NCI-H2107 treated with DMSO at 0.1 percent for 48 hours (cell line): ENCODE results near the gene ATOH8.
A peak's percentile ranks its signal among the peaks of the same experiment; 100 is the strongest.

Experiments
- DNase-seq: peaks from one replicate; lab custom pipeline; 2025; ENCODE audit not compliant: unreplicated experiment; lab: John Stamatoyannopoulos, UW

The ATOH8 gene

GRCh38 chr2:85770369-85770768 is 16.6 kb downstream of the ATOH8 start:
- DNase-seq: no peak

GRCh38 chr2:85770786-85771409 is 17.1 kb downstream of the ATOH8 start:
- no peak for DNase-seq

GRCh38 chr2:85771486-85771885 is 17.7 kb downstream of the ATOH8 start:
- DNase-seq: no peak

- peak; percentile 96 for DNase-seq
Observed at GRCh38 chr2:85772019-85772745, 18.4 kb downstream of the ATOH8 start.

GRCh38 chr2:85772841-85773491 is 19.2 kb downstream of the ATOH8 start:
- DNase-seq: no peak

- no peak for DNase-seq
Observed at GRCh38 chr2:85773692-85774091, 19.9 kb downstream of the ATOH8 start.

GRCh38 chr2:85774126-85774978 is 20.6 kb downstream of the ATOH8 start:
- no peak for DNase-seq

GRCh38 chr2:85775406-85776381 is 21.9 kb downstream of the ATOH8 start:
- DNase-seq: no peak

GRCh38 chr2:85776672-85777071 is 22.9 kb downstream of the ATOH8 start:
- no peak for DNase-seq

GRCh38 chr2:85777441-85777861 is 23.7 kb downstream of the ATOH8 start:
- DNase-seq: no peak

GRCh38 chr2:85778646-85779379 is 25.0 kb downstream of the ATOH8 start:
- no peak for DNase-seq

- no peak for DNase-seq
Observed at GRCh38 chr2:85779641-85780315, 26.0 kb downstream of the ATOH8 start.

GRCh38 chr2:85780316-85781012 is 26.7 kb downstream of the ATOH8 start:
- no peak for DNase-seq

GRCh38 chr2:85781013-85781332 is 27.2 kb downstream of the ATOH8 start:
- DNase-seq: no peak

GRCh38 chr2:85783796-85784195 is 30.0 kb downstream of the ATOH8 start:
- DNase-seq: no peak

GRCh38 chr2:85784474-85784986 is 30.7 kb downstream of the ATOH8 start:
- DNase-seq: no peak

GRCh38 chr2:85785027-85785822 is 31.4 kb downstream of the ATOH8 start:
- no peak for DNase-seq
